A549 (cell line): ENCODE data around the gene C1QTNF2. TPM values are rescaled to one million over a fixed set of nuclear protein-coding genes. Genes with fewer than 3 reads are reported as not detected.
A peak's percentile ranks its signal among the peaks of the same experiment; 100 is the strongest.

Experiments used
- ATAC-seq, 2 experiments: fragments of 200-7000 bp in 1 of 2; fragments of >200 bp in 1 of 2; cut with Nextera tagmentation in 1 of 2; cut with Tn5 transposase in 1 of 2; 3 replicates each; pipeline versions ENCODE4 v1.8.0 to v1.9.1; 2018 to 2020; ENCODE audit warnings: mild to moderate bottlenecking in 1 of 2, moderate library complexity in 1 of 2
- CTCF ChIA-PET: fragments of 300-600 bp; sonication (Branson Sonifier 250); formaldehyde crosslinking; extraction: SDS; loops from one replicate; lab custom pipeline; 2021; ENCODE audit warnings: antibody characterized with exemption, inconsistent platforms; lab: Yijun Ruan, JAX
- POLR2A ChIA-PET: fragments of 350-600 bp; formaldehyde crosslinking; extraction: SDS; loops from one replicate; lab custom pipeline; 2021; ENCODE audit warnings: antibody characterized with exemption, inconsistent platforms; lab: Yijun Ruan, JAX
- DNase-seq, 2 experiments: peaks; one replicate each; pipeline versions ENCODE4 v3.0.0 to v3.0.0-alpha.2; 2011 to 2016; ENCODE audit warnings: low read depth in 1 of 2, low spot score in 1 of 2
- FAIRE-seq: peaks from 2 replicates; lab custom pipeline; 2011; peaks lifted over from hg19 to GRCh38; lab: Jason Lieb, UNC
- H3K27ac ChIP-seq, 2 experiments: fragments of >200 bp; sonication (Bioruptor Twin); formaldehyde crosslinking; 3 replicates each; pipeline ENCODE4 v1.5.1; 2016 to 2017
- H3K4me1 ChIP-seq: fragments of >200 bp; sonication (Bioruptor Twin); formaldehyde crosslinking; 3 replicates; pipeline ENCODE4 v1.6.1; 2016
- H3K4me2 ChIP-seq: fragments of >200 bp; sonication (Bioruptor Twin); formaldehyde crosslinking; 3 replicates; pipeline ENCODE4 v1.6.1; 2016
- H3K4me3 ChIP-seq: fragments of >200 bp; sonication (Bioruptor Twin); formaldehyde crosslinking; 3 replicates; pipeline ENCODE4 v1.5.1; 2016
- H3K9me3 ChIP-seq: fragments of >200 bp; sonication (Bioruptor Twin); formaldehyde crosslinking; 3 replicates; pipeline ENCODE4 v1.6.1; 2016
- BCL3 ChIP-seq: fragments of >200 bp; sonication (Bioruptor Twin); formaldehyde crosslinking; IDR thresholded peaks from 3 replicates; pipeline ENCODE4 v1.6.1; 2016
- BHLHE40 ChIP-seq: IDR thresholded peaks from 2 replicates; pipeline ENCODE4 v1.6.1; 2012; ENCODE audit warnings: low read depth, low read length, inconsistent platforms
- CBX2 ChIP-seq: fragments of 200-600 bp; sonication (generic); IDR thresholded peaks from 2 replicates; pipeline ENCODE4 v1.6.1; 2016; ENCODE audit warnings: low read depth, mild to moderate bottlenecking, borderline replicate concordance
- CEBPB ChIP-seq, 2 experiments: fragments of >200 bp in 1 of 2; sonication (Bioruptor Twin) in 1 of 2; formaldehyde crosslinking in 1 of 2; IDR thresholded peaks; 2 replicates each; pipeline ENCODE4 v1.6.1; 2012 to 2016
- ELK1 ChIP-seq: fragments of 150-350 bp; IDR thresholded peaks from 2 replicates; pipeline ENCODE4 v1.6.1; 2014; ENCODE audit warnings: low read depth, mild to moderate bottlenecking, low read length
- ESRRA ChIP-seq: fragments of 150-350 bp; IDR thresholded peaks from 2 replicates; pipeline ENCODE4 v1.6.1; 2014; ENCODE audit warnings: mild to moderate bottlenecking, low read length, borderline replicate concordance
- FOSB ChIP-seq: fragments of 250-450 bp; sonication (Bioruptor Pico); IDR thresholded peaks from 2 replicates; pipeline ENCODE4 v1.5.0; 2020; ENCODE audit warnings: mild to moderate bottlenecking, moderate library complexity
- FOSL2 ChIP-seq, 2 experiments: fragments of 450-650 bp in 1 of 2; fragments of >200 bp in 1 of 2; sonication (Bioruptor Twin) in 1 of 2; formaldehyde crosslinking; IDR thresholded peaks; 2 replicates each; pipeline versions ENCODE4 v1.5.0 to v1.6.1; 2016 to 2020; ENCODE audit warnings: mild to moderate bottlenecking in 1 of 2, moderate library complexity in 1 of 2
- GATA3 ChIP-seq: IDR thresholded peaks from 2 replicates; pipeline ENCODE4 v1.6.1; 2012; ENCODE audit warnings: borderline replicate concordance
- HOXA7 ChIP-seq: fragments of 250-450 bp; sonication (Bioruptor Pico); IDR thresholded peaks from 2 replicates; pipeline ENCODE4 v1.5.0; 2020; ENCODE audit warnings: mild to moderate bottlenecking, moderate library complexity
- JUN ChIP-seq, 2 experiments: fragments of >200 bp; sonication (Bioruptor Twin); formaldehyde crosslinking; IDR thresholded peaks; 2 replicates in 1 of 2; 3 replicates in 1 of 2; pipeline ENCODE4 v1.6.1; 2016 to 2017
- MAFK ChIP-seq: fragments of 450-650 bp; IDR thresholded peaks from 2 replicates; pipeline ENCODE4 v1.6.1; 2014; ENCODE audit not compliant: partially characterized antibody
- MAX ChIP-seq: IDR thresholded peaks from 2 replicates; pipeline ENCODE4 v1.6.1; 2012
- NFE2L2 ChIP-seq: fragments of 150-350 bp; conservative IDR thresholded peaks from 2 replicates; pipeline ENCODE4 v1.6.1; 2014; ENCODE audit warnings: low read length
- NPAS2 ChIP-seq: fragments of 250-450 bp; sonication (Bioruptor Pico); IDR thresholded peaks from 2 replicates; pipeline ENCODE4 v1.8.0; 2022; ENCODE audit warnings: mild to moderate bottlenecking, moderate library complexity, borderline replicate concordance
- NR3C1 ChIP-seq: fragments of >200 bp; sonication (Bioruptor Twin); formaldehyde crosslinking; IDR thresholded peaks from 3 replicates; pipeline ENCODE4 v1.6.1; 2017
- POLR2A ChIP-seq: IDR thresholded peaks from 2 replicates; pipeline ENCODE4 v1.6.1; 2012; ENCODE audit warnings: mild to moderate bottlenecking, low read length
- RARB ChIP-seq: fragments of 250-450 bp; sonication (Bioruptor Pico); IDR thresholded peaks from 2 replicates; pipeline ENCODE4 v1.8.0; 2021; ENCODE audit warnings: mild to moderate bottlenecking, moderate library complexity
- REST ChIP-seq: fragments of 200-600 bp; sonication (generic); IDR thresholded peaks from 2 replicates; pipeline ENCODE4 v1.6.1; 2016; ENCODE audit warnings: antibody characterized with exemption, mild to moderate bottlenecking, moderate library complexity
- RFX5 ChIP-seq: fragments of 450-650 bp; IDR thresholded peaks from 2 replicates; pipeline ENCODE4 v1.7.1; 2014; ENCODE audit warnings: antibody characterized with exemption, mild to moderate bottlenecking, moderate library complexity
- RNF2 ChIP-seq: fragments of 200-600 bp; sonication (generic); IDR thresholded peaks from 2 replicates; pipeline ENCODE4 v1.6.1; 2016; ENCODE audit warnings: low read depth, mild to moderate bottlenecking, antibody characterized with exemption, moderate library complexity, borderline replicate concordance
- TFCP2L1 ChIP-seq: fragments of 250-450 bp; sonication (Bioruptor Pico); IDR thresholded peaks from 2 replicates; pipeline ENCODE4 v1.5.0; 2021; ENCODE audit warnings: mild to moderate bottlenecking
- TP53 ChIP-seq: fragments of 250-450 bp; sonication (Bioruptor Pico); IDR thresholded peaks from 2 replicates; pipeline ENCODE4 v1.5.0; 2021; ENCODE audit warnings: mild to moderate bottlenecking, moderate library complexity
- ZC3H11A ChIP-seq: fragments of 450-650 bp; IDR thresholded peaks from 2 replicates; pipeline ENCODE4 v1.6.1; 2014; ENCODE audit warnings: antibody characterized with exemption, mild to moderate bottlenecking
- ZFP36 ChIP-seq: fragments of 450-650 bp; IDR thresholded peaks from 2 replicates; pipeline ENCODE4 v1.6.1; 2014; ENCODE audit warnings: borderline replicate concordance; ENCODE audit not compliant: partially characterized antibody
- WGBS: methylation state at CpG from one replicate; pipeline ENCODE4 v1.1.6; 2017; ENCODE audit errors: missing lambda C conversion rate; 5-methylcytosine and 5-hydroxymethylcytosine counted together
- polyA plus RNA-seq, 4 experiments: library from polyadenylated mRNA; depleted of rRNA in 3 of 4; stranded (reverse); fragments of >200 nt; fragmentation: RNase III in 1 of 4; extraction: RNeasy Plus Mini Kit Qiagen cat#74134 plus additional on column Dnase treatment in 1 of 4; gene quantifications; 2 replicates in 3 of 4; 3 replicates in 1 of 4; pipeline ENCODE4 v1.2.3, GENCODE V29; 2011 to 2017

Gene C1QTNF2
- polyA plus RNA-seq, 2 of the 4 experiments (the other 2 are of a cell fraction), result 0.04 to 0.06 TPM

- TF ChIP-seq REST (no peak), NPAS2 (CRISPR knock-in tag) (no peak), FOSB (CRISPR knock-in tag) (no peak), CBX2 (no peak), GATA3 (peak; percentile 69; the same call in 1 of the 2 replicates), BHLHE40 (no peak)
These were observed 54.5 kb downstream of the C1QTNF2 start (continued) for GRCh38 chr5:160315968-160316367.

- no peaks in the 10 kb centered on the region for H3K9me3 ChIP-seq
- TF ChIP-seq ZC3H11A (no peak), ELK1 (no peak), FOSL2 (IDR thresholded peaks at IDR 0.05) (no peak), FOSL2 (CRISPR knock-in tag; IDR thresholded peaks at IDR 0.05) (no peak), TP53 (no peak), MAFK (no peak), HOXA7 (no peak), BCL3 (no peak), FOSB (CRISPR knock-in tag) (no peak), NR3C1 (no peak), RARB (CRISPR knock-in tag) (no peak), NFE2L2 (no peak), RFX5 (no peak), ESRRA (no peak), POLR2A (no peak), JUN (IDR thresholded peaks at IDR 0.05) (no peak), ZFP36 (no peak), TFCP2L1 (CRISPR knock-in tag) (no peak), CEBPB (IDR thresholded peaks at IDR 0.05) (no peak), MAX (no peak), RNF2 (no peak)
- H3K4me1 ChIP-seq, result peaks cover 46% of the 10 kb centered on the region
- ChIA-PET CTCF (interaction anchor here (0.9 to 1.9 kb wide), 6 partner anchors 23 to 291 kb away, joined by 3 to 7 read pairs (median 4); no protein-coding TSS in a partner anchor), POLR2A (interaction anchor here (0.6 to 2.3 kb wide), 5 partner anchors 20 to 534 kb away, joined by 3 to 15 read pairs (median 4); no protein-coding TSS in a partner anchor)
- H3K27ac ChIP-seq, result peak overlapping the region; percentile 89 to 91
- DNase-seq, result peak in 1 of 2 experiments; percentile 28
- no peak for ATAC-seq
- whole genome bisulfite sequencing, result 21% methylated on average over 8 of the region's 8 CpGs
- FAIRE-seq, result no peak
- peak overlapping the region; percentile 80 for H3K4me3 ChIP-seq
- H3K4me2 ChIP-seq, result peak overlapping the region; percentile 84
These were observed 57.3 kb downstream of the C1QTNF2 start for GRCh38 chr5:160312960-160313727.
